H9 (cell line): Measurements from ENCODE around the gene ADAT2. TPM values are rescaled to one million over a fixed set of nuclear protein-coding genes. Genes with fewer than 3 reads are reported as not detected.

Source experiments
- DNase-seq: peaks from one replicate; pipeline ENCODE4 v3.0.0-alpha.2; 2017
- H2AFZ ChIP-seq: one replicate; pipeline ENCODE4 v1.6.1; 2013; ENCODE audit warnings: mild to moderate bottlenecking, low read length, control low read depth, moderate library complexity
- H2AK5ac ChIP-seq: 2 replicates; pipeline ENCODE4 v1.6.1; 2013; ENCODE audit warnings: low read length, control low read depth, mixed read lengths; ENCODE audit not compliant: insufficient read length
- H2BK120ac ChIP-seq: one replicate; pipeline ENCODE4 v1.6.1; 2013; ENCODE audit warnings: low read depth, mild to moderate bottlenecking, low read length, control low read depth, inconsistent platforms; ENCODE audit not compliant: poor library complexity, severe bottlenecking
- H2BK12ac ChIP-seq: 2 replicates; pipeline ENCODE4 v1.6.1; 2013; ENCODE audit warnings: low read length, control low read depth, mixed read lengths, low read depth; ENCODE audit not compliant: insufficient read length
- H2BK15ac ChIP-seq: 2 replicates; pipeline ENCODE4 v1.6.1; 2013; ENCODE audit warnings: low read depth, low read length, control low read depth
- H2BK20ac ChIP-seq: one replicate; pipeline ENCODE4 v1.6.1; 2013; ENCODE audit warnings: low read depth, mild to moderate bottlenecking, low read length, control low read depth, inconsistent platforms; ENCODE audit not compliant: poor library complexity, severe bottlenecking
- H2BK5ac ChIP-seq: 2 replicates; pipeline ENCODE4 v1.6.1; 2013; ENCODE audit warnings: low read length, control low read depth, mixed read lengths; ENCODE audit not compliant: insufficient read length
- H3K14ac ChIP-seq: 2 replicates; pipeline ENCODE4 v1.6.1; 2013; ENCODE audit warnings: low read length, control low read depth; ENCODE audit not compliant: insufficient read depth
- H3K18ac ChIP-seq: 2 replicates; pipeline ENCODE4 v1.6.1; 2013; ENCODE audit warnings: low read depth, mild to moderate bottlenecking, mixed read lengths, low read length, control low read depth; ENCODE audit not compliant: insufficient read length
- H3K23ac ChIP-seq: 2 replicates; pipeline ENCODE4 v1.6.1; 2013; ENCODE audit warnings: low read length, control low read depth, mixed read lengths, low read depth; ENCODE audit not compliant: insufficient read length
- H3K23me2 ChIP-seq: 2 replicates; pipeline ENCODE4 v1.6.1; 2013; ENCODE audit warnings: low read depth, mild to moderate bottlenecking, mixed read lengths, low read length, control low read depth; ENCODE audit not compliant: insufficient read length, poor library complexity, severe bottlenecking
- H3K27ac ChIP-seq: 2 replicates; pipeline ENCODE4 v1.5.1; 2013; ENCODE audit warnings: low read length, control low read depth, mixed read lengths, low read depth; ENCODE audit not compliant: insufficient read length
- H3K27me3 ChIP-seq: 2 replicates; pipeline ENCODE4 v1.6.1; 2013; ENCODE audit warnings: low read length, control low read depth, inconsistent platforms; ENCODE audit not compliant: insufficient read depth
- H3K4ac ChIP-seq: 2 replicates; pipeline ENCODE4 v1.6.1; 2013; ENCODE audit warnings: low read depth, mild to moderate bottlenecking, control low read depth, inconsistent platforms, low read length, moderate library complexity
- H3K4me1 ChIP-seq: 2 replicates; pipeline ENCODE4 v1.6.1; 2013; ENCODE audit warnings: low read length, control low read depth, inconsistent platforms; ENCODE audit not compliant: insufficient read depth
- H3K4me2 ChIP-seq: 2 replicates; pipeline ENCODE4 v1.6.1; 2013; ENCODE audit warnings: low read length, control low read depth, mixed read lengths; ENCODE audit not compliant: insufficient read length, insufficient read depth
- H3K56ac ChIP-seq: 2 replicates; pipeline ENCODE4 v1.6.1; 2013; ENCODE audit warnings: low read depth, mild to moderate bottlenecking, mixed read lengths, low read length, control low read depth; ENCODE audit not compliant: insufficient read length
- H3K79me1 ChIP-seq: 2 replicates; pipeline ENCODE4 v1.6.1; 2013; ENCODE audit warnings: low read depth, mild to moderate bottlenecking, moderate library complexity, low read length, control low read depth, inconsistent platforms; ENCODE audit not compliant: insufficient read depth, poor library complexity, severe bottlenecking
- H3K79me2 ChIP-seq: 2 replicates; pipeline ENCODE4 v1.6.1; 2013; ENCODE audit warnings: low read length, control low read depth, inconsistent platforms; ENCODE audit not compliant: insufficient read depth
- H3K9ac ChIP-seq: 2 replicates; pipeline ENCODE4 v1.6.1; 2013; ENCODE audit warnings: low read length, control low read depth, mixed read lengths; ENCODE audit not compliant: insufficient read length; ENCODE audit errors: extremely low read depth
- H3K9me3 ChIP-seq: one replicate; pipeline ENCODE4 v1.6.1; 2013; ENCODE audit warnings: low read depth, low read length, inconsistent platforms; ENCODE audit not compliant: control insufficient read depth
- H3T11ph ChIP-seq: one replicate; pipeline ENCODE4 v1.6.1; 2013; ENCODE audit warnings: mild to moderate bottlenecking, low read length, control low read depth, inconsistent platforms
- H4K20me1 ChIP-seq: one replicate; pipeline ENCODE4 v1.6.1; 2013; ENCODE audit not compliant: control insufficient read depth, insufficient read length, insufficient read depth
- H4K5ac ChIP-seq: 2 replicates; pipeline ENCODE4 v1.6.1; 2013; ENCODE audit warnings: low read depth, mild to moderate bottlenecking, mixed read lengths, low read length, control low read depth; ENCODE audit not compliant: insufficient read length
- H4K8ac ChIP-seq: replicated peaks from 2 replicates; pipeline ENCODE4 v1.6.1; 2013; ENCODE audit warnings: low read length, control low read depth, mixed read lengths, low read depth; ENCODE audit not compliant: insufficient read length
- H4K91ac ChIP-seq: 2 replicates; pipeline ENCODE4 v1.6.1; 2013; ENCODE audit warnings: low read depth, mild to moderate bottlenecking, moderate library complexity, mixed read lengths, low read length, control low read depth; ENCODE audit not compliant: insufficient read length
- H3K27ac Mint-ChIP-seq, 3 experiments: 2 replicates in 2 of 3; 3 replicates in 1 of 3; pipeline ENCODE4 v1.8.0; 2020 to 2021; ENCODE audit warnings: mixed read lengths in 3 of 3, mild to moderate bottlenecking in 1 of 3, moderate library complexity in 1 of 3
- H3K27me3 Mint-ChIP-seq: 2 replicates; pipeline ENCODE4 v1.8.0; 2021; ENCODE audit warnings: low read depth, mild to moderate bottlenecking, moderate library complexity, mixed read lengths
- H3K36me3 Mint-ChIP-seq, 3 experiments: 2 replicates in 2 of 3; 3 replicates in 1 of 3; pipeline ENCODE4 v1.8.0; 2020 to 2021; ENCODE audit warnings: low read depth in 3 of 3, mixed read lengths in 3 of 3; ENCODE audit not compliant: insufficient read depth in 1 of 3
- H3K4me1 Mint-ChIP-seq, 2 experiments: 2 replicates each; pipeline ENCODE4 v1.8.0; 2020; ENCODE audit warnings: mixed read lengths in 2 of 2
- H3K4me3 Mint-ChIP-seq, 2 experiments: 2 replicates in 1 of 2; 3 replicates in 1 of 2; pipeline ENCODE4 v1.8.0; 2020 to 2021; ENCODE audit warnings: mild to moderate bottlenecking in 2 of 2, mixed read lengths in 2 of 2, moderate library complexity in 1 of 2
- H3K9me3 Mint-ChIP-seq, 2 experiments: 2 replicates in 1 of 2; 3 replicates in 1 of 2; pipeline ENCODE4 v1.8.0; 2020; ENCODE audit warnings: mild to moderate bottlenecking in 2 of 2, mixed read lengths in 2 of 2, moderate library complexity in 1 of 2
- WGBS: extraction: QIAGEN DNeasy Blood & Tissue Kit; methylation state at CpG from one replicate; pipeline ENCODE4 v1.1.7; 2013; ENCODE audit warnings: missing lambda C conversion rate, low lambda C conversion rate, mixed read lengths; ENCODE audit not compliant: insufficient read length; ENCODE audit errors: extremely low coverage; 5-methylcytosine and 5-hydroxymethylcytosine counted together
- total RNA-seq: library from RNA; stranded (reverse); gene quantifications from 2 replicates; pipeline ENCODE4 v1.2.1, GENCODE V29; 2021
- TF ChIP-seq, protein P1 (sequence below): fragments of 200-600 bp; sonication (generic); conservative IDR thresholded peaks from 3 replicates; pipeline ENCODE4 v1.8.0; 2021; ENCODE audit warnings: antibody characterized with exemption, mild to moderate bottlenecking

ADAT2 gene
- total RNA-seq, 1 experiment from 2014 or later, result 11.3 TPM

DNA sequence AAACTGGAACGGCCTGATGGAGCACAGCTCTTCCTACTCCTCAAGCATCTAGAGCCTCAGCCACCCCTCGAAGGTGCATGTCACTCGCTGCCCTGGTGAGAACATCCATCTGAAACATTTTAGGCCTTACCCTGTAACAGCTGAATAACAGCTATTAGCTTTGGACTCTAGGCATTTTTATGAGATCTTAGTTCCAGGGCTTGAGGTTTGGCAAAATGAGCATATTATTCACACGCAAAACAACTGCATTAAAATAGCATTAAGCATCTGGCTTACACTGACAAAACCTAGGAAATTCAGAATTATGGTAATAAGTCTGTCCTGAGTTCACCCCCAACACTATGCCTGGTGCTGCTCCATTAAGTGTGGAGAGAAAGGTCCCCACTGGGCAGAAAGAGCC, 56.1 kb downstream of the ADAT2 start:
- no peaks in the 10 kb centered on the region for H3K9me3 Mint-ChIP-seq
- Histone ChIP-seq H3K79me1 (no peaks in the 10 kb centered on the region), H2BK20ac (no peak overlapping the region), H4K20me1 (no peaks in the 10 kb centered on the region), H2BK12ac (no peak overlapping the region), H2BK15ac (no peak overlapping the region), H3K23me2 (no peaks in the 10 kb centered on the region), H3K56ac (no peak overlapping the region), H3T11ph (no peak overlapping the region), H3K9me3 (no peaks in the 10 kb centered on the region), H2BK120ac (no peak overlapping the region), H3K27ac (no peak overlapping the region), H3K27me3 (no peaks in the 10 kb centered on the region), H2BK5ac (no peak overlapping the region), H4K8ac (no peak overlapping the region), H3K4me2 (no peak overlapping the region), H2AK5ac (no peak overlapping the region), H4K91ac (no peak overlapping the region), H3K4me1 (peaks cover 8% of the 10 kb centered on the region), H3K4ac (no peak overlapping the region), H3K23ac (no peak overlapping the region), H3K14ac (peak overlapping the region; percentile 61; the same call in 1 of the 2 replicates), H3K18ac (no peak overlapping the region), H3K79me2 (no peaks in the 10 kb centered on the region), H2AFZ (no peak overlapping the region), H4K5ac (no peak overlapping the region), H3K9ac (no peak overlapping the region)
- H3K4me1 Mint-ChIP-seq, result peaks cover 11 to 19% of the 10 kb centered on the region in 2 experiments; a peak in 3 of 4 replicates
- TF ChIP-seq, protein P1, sequence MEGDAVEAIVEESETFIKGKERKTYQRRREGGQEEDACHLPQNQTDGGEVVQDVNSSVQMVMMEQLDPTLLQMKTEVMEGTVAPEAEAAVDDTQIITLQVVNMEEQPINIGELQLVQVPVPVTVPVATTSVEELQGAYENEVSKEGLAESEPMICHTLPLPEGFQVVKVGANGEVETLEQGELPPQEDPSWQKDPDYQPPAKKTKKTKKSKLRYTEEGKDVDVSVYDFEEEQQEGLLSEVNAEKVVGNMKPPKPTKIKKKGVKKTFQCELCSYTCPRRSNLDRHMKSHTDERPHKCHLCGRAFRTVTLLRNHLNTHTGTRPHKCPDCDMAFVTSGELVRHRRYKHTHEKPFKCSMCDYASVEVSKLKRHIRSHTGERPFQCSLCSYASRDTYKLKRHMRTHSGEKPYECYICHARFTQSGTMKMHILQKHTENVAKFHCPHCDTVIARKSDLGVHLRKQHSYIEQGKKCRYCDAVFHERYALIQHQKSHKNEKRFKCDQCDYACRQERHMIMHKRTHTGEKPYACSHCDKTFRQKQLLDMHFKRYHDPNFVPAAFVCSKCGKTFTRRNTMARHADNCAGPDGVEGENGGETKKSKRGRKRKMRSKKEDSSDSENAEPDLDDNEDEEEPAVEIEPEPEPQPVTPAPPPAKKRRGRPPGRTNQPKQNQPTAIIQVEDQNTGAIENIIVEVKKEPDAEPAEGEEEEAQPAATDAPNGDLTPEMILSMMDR, result no peak
- H3K36me3 Mint-ChIP-seq, result no peaks in the 10 kb centered on the region
- no peak overlapping the region for H3K27ac Mint-ChIP-seq
- no CpG with 5 or more reads among the region's 4 CpGs for WGBS
- DNase-seq, result no peak
- H3K27me3 Mint-ChIP-seq, result no peaks in the 10 kb centered on the region
- H3K4me3 Mint-ChIP-seq, result no peak overlapping the region
